ENCODE data around the gene CCDC187.
A peak's percentile ranks its signal among the peaks of the same experiment; 100 is the strongest.
"Not testable (repeated sequence)": the region's sequence is repeated elsewhere in the genome, so short reads cannot be mapped to it uniquely, and the experiment has no call there.

Gene CCDC187

GRCh38 chr9:136324501-136325300 is 20.8 kb upstream of the CCDC187 start:
- H3K27ac ChIP-seq: peak overlapping the region; percentile 30
- no peak for TF ChIP-seq CTCF (conservative IDR thresholded peaks at IDR 0.05; ENCODE audit: low read depth)
- CTCF ChIA-PET: interaction anchor here (0.5 to 2.6 kb wide), 7 partner anchors 13 to 307 kb away, joined by 3 to 11 read pairs (median 3); no protein-coding TSS in a partner anchor
- DNase-seq (ENCODE audit: low spot score): no peak
- POLR2A ChIA-PET (ENCODE audit: low non-redundant PET): no interaction called here

GRCh38 chr9:136323371-136323789 is 19.5 kb upstream of the CCDC187 start:
- POLR2A ChIA-PET (ENCODE audit: low non-redundant PET): no interaction called here
- TF ChIP-seq CTCF (conservative IDR thresholded peaks at IDR 0.05; ENCODE audit: low read depth): no peak
- DNase-seq (ENCODE audit: low spot score): no peak
- peak overlapping the region; percentile 14 for H3K27ac ChIP-seq
- CTCF ChIA-PET: interaction anchor here (0.6 to 2.6 kb wide), 7 partner anchors 10 to 308 kb away, joined by 3 to 12 read pairs (median 4); no protein-coding TSS in a partner anchor

GRCh38 chr9:136322756-136323330 is 18.9 kb upstream of the CCDC187 start:
- H3K27ac ChIP-seq: no peak overlapping the region; the same call in 1 of the 2 replicates
- POLR2A ChIA-PET (ENCODE audit: low non-redundant PET): no interaction called here
- DNase-seq (ENCODE audit: low spot score): no peak
- CTCF ChIA-PET: interaction anchor here (0.7 to 2.6 kb wide), 4 partner anchors 10 to 23 kb away, joined by 3 to 12 read pairs (median 8); no protein-coding TSS in a partner anchor
- TF ChIP-seq CTCF (conservative IDR thresholded peaks at IDR 0.05; ENCODE audit: low read depth): no peak

- no peak for TF ChIP-seq CTCF (conservative IDR thresholded peaks at IDR 0.05; ENCODE audit: low read depth)
- POLR2A ChIA-PET (ENCODE audit: low non-redundant PET): no interaction called here
- H3K27ac ChIP-seq: no peak overlapping the region
- DNase-seq (ENCODE audit: low spot score): no peak
- CTCF ChIA-PET: interaction anchor here (0.6 to 0.7 kb wide), 3 partner anchors 9 to 365 kb away, joined by 3 to 5 read pairs (median 5); no protein-coding TSS in a partner anchor
Measured at GRCh38 chr9:136321561-136321960, 17.7 kb upstream of the CCDC187 start.

- H3K27ac ChIP-seq; DNase-seq (ENCODE audit: low spot score); POLR2A ChIA-PET (ENCODE audit: low non-redundant PET): not testable (repeated sequence)
- CTCF ChIA-PET: interaction anchor here (0.7 kb wide), 2 partner anchors 8 to 365 kb away, joined by 3 to 5 read pairs; no protein-coding TSS in a partner anchor
Measured at GRCh38 chr9:136320972-136321371, 17.1 kb upstream of the CCDC187 start.

GRCh38 chr9:136319955-136320354 is 16.1 kb upstream of the CCDC187 start:
- H3K27ac ChIP-seq; POLR2A ChIA-PET (ENCODE audit: low non-redundant PET); DNase-seq (ENCODE audit: low spot score): not testable (repeated sequence)
- CTCF ChIA-PET: interaction anchor here (0.6 kb wide), 1 partner anchor 8 kb away, joined by 3 read pairs; no protein-coding TSS in a partner anchor

- POLR2A ChIA-PET (ENCODE audit: low non-redundant PET); H3K27ac ChIP-seq; DNase-seq (ENCODE audit: low spot score): not testable (repeated sequence)
- CTCF ChIA-PET: interaction anchor here (0.6 kb wide), 1 partner anchor 9 kb away, joined by 3 read pairs; no protein-coding TSS in a partner anchor
Measured at GRCh38 chr9:136319244-136319643, 15.3 kb upstream of the CCDC187 start.

- DNase-seq (ENCODE audit: low spot score): no peak
- CTCF ChIA-PET: no interaction called here
- TF ChIP-seq CTCF (conservative IDR thresholded peaks at IDR 0.05; ENCODE audit: low read depth): no peak
- POLR2A ChIA-PET (ENCODE audit: low non-redundant PET): interaction anchor here (0.6 kb wide), 1 partner anchor 16 kb away, joined by 4 read pairs; no protein-coding TSS in a partner anchor
- H3K27ac ChIP-seq: no peak overlapping the region
Measured at GRCh38 chr9:136318776-136319241, 14.9 kb upstream of the CCDC187 start.
